Hepatocyte (in vitro differentiated cells): ENCODE results near the gene DSCAML1.

ENCODE experiments used
- EZH2 ChIP-seq: fragments of 200-600 bp; sonication (generic); IDR thresholded peaks from 2 replicates; pipeline ENCODE4 v1.6.1; 2016; ENCODE audit warnings: antibody characterized with exemption, mild to moderate bottlenecking, borderline replicate concordance
- TF ChIP-seq, protein P1 (sequence below): fragments of 200-600 bp; sonication (generic); IDR thresholded peaks from 2 replicates; pipeline ENCODE4 v1.5.1; 2016; ENCODE audit warnings: antibody characterized with exemption, mild to moderate bottlenecking; ENCODE audit not compliant: poor library complexity

DNA sequence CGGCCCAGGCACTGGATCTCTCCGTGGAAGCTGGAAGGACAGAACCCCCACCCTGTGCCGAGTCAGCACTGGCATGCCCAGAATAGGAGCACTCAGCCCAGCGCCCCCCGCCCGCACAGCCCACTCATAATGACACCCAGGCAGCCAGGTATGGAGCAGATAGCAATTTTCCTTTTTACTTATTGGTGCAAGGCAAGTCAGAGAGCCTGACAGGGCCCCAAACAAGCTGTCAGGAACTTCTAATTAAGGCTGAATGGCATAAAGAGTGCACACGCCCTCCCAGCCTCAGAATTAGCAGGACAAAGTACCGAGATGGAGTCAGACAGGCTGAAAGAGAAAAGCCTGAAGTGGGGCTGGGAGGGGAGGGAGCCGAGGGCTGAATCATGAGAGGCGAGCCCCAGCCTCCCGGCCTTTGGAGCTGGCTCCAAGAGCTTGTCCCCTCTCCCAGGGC, 76.9 kb downstream of the DSCAML1 start:
- TF ChIP-seq, protein P1, sequence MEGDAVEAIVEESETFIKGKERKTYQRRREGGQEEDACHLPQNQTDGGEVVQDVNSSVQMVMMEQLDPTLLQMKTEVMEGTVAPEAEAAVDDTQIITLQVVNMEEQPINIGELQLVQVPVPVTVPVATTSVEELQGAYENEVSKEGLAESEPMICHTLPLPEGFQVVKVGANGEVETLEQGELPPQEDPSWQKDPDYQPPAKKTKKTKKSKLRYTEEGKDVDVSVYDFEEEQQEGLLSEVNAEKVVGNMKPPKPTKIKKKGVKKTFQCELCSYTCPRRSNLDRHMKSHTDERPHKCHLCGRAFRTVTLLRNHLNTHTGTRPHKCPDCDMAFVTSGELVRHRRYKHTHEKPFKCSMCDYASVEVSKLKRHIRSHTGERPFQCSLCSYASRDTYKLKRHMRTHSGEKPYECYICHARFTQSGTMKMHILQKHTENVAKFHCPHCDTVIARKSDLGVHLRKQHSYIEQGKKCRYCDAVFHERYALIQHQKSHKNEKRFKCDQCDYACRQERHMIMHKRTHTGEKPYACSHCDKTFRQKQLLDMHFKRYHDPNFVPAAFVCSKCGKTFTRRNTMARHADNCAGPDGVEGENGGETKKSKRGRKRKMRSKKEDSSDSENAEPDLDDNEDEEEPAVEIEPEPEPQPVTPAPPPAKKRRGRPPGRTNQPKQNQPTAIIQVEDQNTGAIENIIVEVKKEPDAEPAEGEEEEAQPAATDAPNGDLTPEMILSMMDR = no peak
- no peak for TF ChIP-seq EZH2
